ENCODE data around the gene VOPP1. TPM values are rescaled to one million over a fixed set of nuclear protein-coding genes. Genes with fewer than 3 reads are reported as not detected.

VOPP1 gene
- total and polyA plus RNA-seq, 8 donors: 15.1 to 37.3 (median 19.2) TPM

GRCh38 chr7:55486192-55486590, 86.1 kb downstream of the VOPP1 start:
- Histone ChIP-seq H3K9me3 (no peaks in the 10 kb centered on the region), H3K4me1 (no peaks in the 10 kb centered on the region), H3K4me3 (no peak overlapping the region), H3K36me3 (no peaks in the 10 kb centered on the region), H3K27me3 (no peaks in the 10 kb centered on the region), H3K27ac (no peak overlapping the region)
- no peak for TF ChIP-seq CTCF (IDR thresholded peaks at IDR 0.05)
- no peak for DNase-seq
- ATAC-seq: no peak
- intact Hi-C loops (cut with DNase I): no loop called here
- FAIRE-seq: no peak
- WGBS, 2 donors: 85 to 87% methylated on average over 5 of the region's 5 CpGs

- no peak for FAIRE-seq
- no peaks in the 10 kb centered on the region for H3K27me3 ChIP-seq
- no peaks in the 10 kb centered on the region for H3K4me1 ChIP-seq
- no peak for ATAC-seq
- no peak overlapping the region for H3K4me3 ChIP-seq
- intact Hi-C loops (cut with DNase I): no loop called here
- H3K27ac ChIP-seq: no peak overlapping the region
- H3K36me3 ChIP-seq: no peaks in the 10 kb centered on the region
- 91 to 93% methylated on average over 28 of the region's 28 CpGs for WGBS, 2 donors
- TF ChIP-seq CTCF (IDR thresholded peaks at IDR 0.05): no peak
- no peaks in the 10 kb centered on the region for H3K9me3 ChIP-seq
- DNase-seq: no peak
Measured at GRCh38 chr7:55485501-55486191, 86.7 kb downstream of the VOPP1 start.

DNA sequence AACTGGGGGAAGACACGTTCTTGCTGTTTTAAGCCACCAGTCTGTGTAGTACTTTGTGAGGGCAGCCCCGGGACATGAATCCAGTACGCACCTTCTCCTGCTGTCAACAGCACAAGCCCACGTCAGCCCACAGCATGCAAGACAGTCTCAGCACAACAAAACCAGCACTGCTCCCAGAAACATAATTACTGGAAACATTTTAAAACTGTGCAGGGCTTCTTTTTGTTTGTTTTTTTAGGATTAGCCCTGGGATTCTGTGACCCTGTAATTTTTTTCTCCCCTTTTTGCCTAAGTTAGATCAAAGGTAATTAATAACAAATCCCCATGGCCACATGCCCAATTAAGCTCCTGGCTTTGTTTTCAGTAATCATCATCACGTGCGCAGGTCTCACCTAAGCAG, 87.5 kb downstream of the VOPP1 start:
- intact Hi-C loops (cut with DNase I): no loop called here

DNA sequence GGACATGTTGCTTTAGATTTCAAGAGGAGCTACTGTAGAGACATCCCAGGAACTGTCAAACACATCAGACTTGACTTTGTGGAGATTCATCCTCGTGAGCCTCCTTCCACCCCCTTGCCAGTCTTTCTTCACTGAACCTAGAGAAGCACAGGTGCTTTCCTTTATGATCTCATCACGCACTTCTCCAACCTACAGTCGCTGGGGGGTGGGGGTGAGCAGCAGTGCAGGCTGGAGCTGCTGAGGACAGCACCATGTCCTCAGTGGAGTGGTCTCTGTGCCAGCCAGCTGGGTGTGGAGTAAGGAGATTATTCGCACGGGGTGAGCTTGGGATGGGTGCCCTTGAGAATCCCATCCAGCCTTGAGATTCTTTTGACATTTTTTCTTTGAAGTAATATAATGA, 88.1 kb downstream of the VOPP1 start:
- no peak for ATAC-seq
- no peak for DNase-seq
- Histone ChIP-seq H3K27ac (no peak overlapping the region), H3K9me3 (no peaks in the 10 kb centered on the region), H3K4me1 (no peaks in the 10 kb centered on the region), H3K27me3 (no peaks in the 10 kb centered on the region), H3K4me3 (no peak overlapping the region), H3K36me3 (no peaks in the 10 kb centered on the region)
- FAIRE-seq: no peak
- no peak for TF ChIP-seq CTCF (IDR thresholded peaks at IDR 0.05)
- intact Hi-C loops (cut with DNase I): no loop called here
- WGBS, 2 donors: 88 to 92% methylated on average over 5 of the region's 5 CpGs

More for the DNA sequence above, 87.5 kb downstream of the VOPP1 start:
- H3K4me3 ChIP-seq: no peak overlapping the region
- H3K9me3 ChIP-seq: no peaks in the 10 kb centered on the region
- H3K4me1 ChIP-seq: no peaks in the 10 kb centered on the region
- TF ChIP-seq CTCF (IDR thresholded peaks at IDR 0.05): no peak
- H3K36me3 ChIP-seq: no peaks in the 10 kb centered on the region
- DNase-seq: no peak
- no peak for ATAC-seq
- no peak for FAIRE-seq
- WGBS, 2 donors: 84 to 87% methylated on average over 6 of the region's 6 CpGs
- H3K27me3 ChIP-seq: no peaks in the 10 kb centered on the region
- H3K27ac ChIP-seq: no peak overlapping the region

DNA sequence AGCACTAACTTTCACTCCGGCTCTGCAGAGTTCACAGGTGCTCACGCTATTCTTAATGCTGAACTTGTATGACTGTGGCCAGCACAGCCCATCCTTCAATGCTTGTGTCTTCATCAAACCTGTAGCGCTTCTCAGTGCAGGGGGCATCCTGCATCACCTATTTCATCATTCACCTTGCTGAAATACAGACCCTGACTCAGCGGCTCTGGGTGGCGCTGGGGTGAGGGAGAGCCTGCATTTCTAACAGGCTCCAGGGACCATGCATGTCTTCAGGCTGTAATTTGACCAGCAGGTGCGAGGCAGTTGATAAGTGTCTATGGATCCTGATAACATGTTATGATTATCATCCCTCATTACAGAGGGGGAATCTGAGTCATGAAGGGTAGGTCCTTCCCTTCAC, 89.3 kb downstream of the VOPP1 start:
- H3K4me3 ChIP-seq: no peak overlapping the region
- no peaks in the 10 kb centered on the region for H3K27me3 ChIP-seq
- no peaks in the 10 kb centered on the region for H3K4me1 ChIP-seq
- 94 to 96% methylated on average over 6 of the region's 6 CpGs for WGBS, 2 donors
- no peak overlapping the region for H3K27ac ChIP-seq
- TF ChIP-seq CTCF (IDR thresholded peaks at IDR 0.05): no peak
- no peak for DNase-seq
- H3K36me3 ChIP-seq: no peaks in the 10 kb centered on the region
- FAIRE-seq: no peak
- intact Hi-C loops (cut with DNase I): no loop called here
- ATAC-seq: no peak
- no peaks in the 10 kb centered on the region for H3K9me3 ChIP-seq
